Nephron progenitor cell (in vitro differentiated cells): ENCODE measurements around the gene FYN.
A peak's percentile ranks its signal among the peaks of the same experiment; 100 is the strongest.

ENCODE experiments used
- DNase-seq: peaks from one replicate; pipeline ENCODE4 v3.0.0; 2021
- H3K27ac Mint-ChIP-seq: 2 replicates; pipeline ENCODE4 v1.8.0; 2021; ENCODE audit warnings: mild to moderate bottlenecking, moderate library complexity, mixed read lengths
- H3K27me3 Mint-ChIP-seq: 2 replicates; pipeline ENCODE4 v1.8.0; 2021; ENCODE audit warnings: mild to moderate bottlenecking, low read depth, mixed read lengths; ENCODE audit not compliant: poor library complexity
- H3K36me3 Mint-ChIP-seq: 2 replicates; pipeline ENCODE4 v1.8.0; 2021; ENCODE audit warnings: low read depth, mixed read lengths
- H3K4me1 Mint-ChIP-seq: 2 replicates; pipeline ENCODE4 v1.8.0; 2021; ENCODE audit warnings: mixed read lengths
- H3K4me3 Mint-ChIP-seq: 2 replicates; pipeline ENCODE4 v1.8.0; 2021; ENCODE audit warnings: mild to moderate bottlenecking, moderate library complexity, mixed read lengths
- H3K9me3 Mint-ChIP-seq: 2 replicates; pipeline ENCODE4 v1.8.0; 2021; ENCODE audit warnings: mild to moderate bottlenecking, moderate library complexity, mixed read lengths
- TF ChIP-seq, protein P1 (sequence below): fragments of 200-600 bp; sonication (generic); IDR thresholded peaks from 2 replicates; pipeline ENCODE4 v1.5.0; 2021; ENCODE audit warnings: antibody characterized with exemption

Gene FYN

GRCh38 chr6:111864138-111865048 lies 8.9 kb downstream of the FYN start:
- Mint-ChIP-seq H3K27me3 (no peaks in the 10 kb centered on the region), H3K9me3 (no peaks in the 10 kb centered on the region), H3K4me1 (peaks cover 79% of the 10 kb centered on the region), H3K27ac (no peak overlapping the region), H3K4me3 (no peak overlapping the region), H3K36me3 (peaks cover 24% of the 10 kb centered on the region)
- TF ChIP-seq, protein P1, sequence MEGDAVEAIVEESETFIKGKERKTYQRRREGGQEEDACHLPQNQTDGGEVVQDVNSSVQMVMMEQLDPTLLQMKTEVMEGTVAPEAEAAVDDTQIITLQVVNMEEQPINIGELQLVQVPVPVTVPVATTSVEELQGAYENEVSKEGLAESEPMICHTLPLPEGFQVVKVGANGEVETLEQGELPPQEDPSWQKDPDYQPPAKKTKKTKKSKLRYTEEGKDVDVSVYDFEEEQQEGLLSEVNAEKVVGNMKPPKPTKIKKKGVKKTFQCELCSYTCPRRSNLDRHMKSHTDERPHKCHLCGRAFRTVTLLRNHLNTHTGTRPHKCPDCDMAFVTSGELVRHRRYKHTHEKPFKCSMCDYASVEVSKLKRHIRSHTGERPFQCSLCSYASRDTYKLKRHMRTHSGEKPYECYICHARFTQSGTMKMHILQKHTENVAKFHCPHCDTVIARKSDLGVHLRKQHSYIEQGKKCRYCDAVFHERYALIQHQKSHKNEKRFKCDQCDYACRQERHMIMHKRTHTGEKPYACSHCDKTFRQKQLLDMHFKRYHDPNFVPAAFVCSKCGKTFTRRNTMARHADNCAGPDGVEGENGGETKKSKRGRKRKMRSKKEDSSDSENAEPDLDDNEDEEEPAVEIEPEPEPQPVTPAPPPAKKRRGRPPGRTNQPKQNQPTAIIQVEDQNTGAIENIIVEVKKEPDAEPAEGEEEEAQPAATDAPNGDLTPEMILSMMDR: no peak
- no peak for DNase-seq

GRCh38 chr6:111862741-111863140 lies 10.5 kb downstream of the FYN start:
- no peak for DNase-seq
- peaks cover 29% of the 10 kb centered on the region for H3K36me3 Mint-ChIP-seq
- no peaks in the 10 kb centered on the region for H3K9me3 Mint-ChIP-seq
- TF ChIP-seq, protein P1: no peak
- no peaks in the 10 kb centered on the region for H3K27me3 Mint-ChIP-seq
- H3K4me1 Mint-ChIP-seq: peaks cover 77% of the 10 kb centered on the region
- H3K4me3 Mint-ChIP-seq: no peak overlapping the region
- peak overlapping the region; percentile 46 for H3K27ac Mint-ChIP-seq

- no peaks in the 10 kb centered on the region for H3K9me3 Mint-ChIP-seq
- DNase-seq: no peak
- TF ChIP-seq, protein P1: no peak
- no peak overlapping the region for H3K4me3 Mint-ChIP-seq
- no peaks in the 10 kb centered on the region for H3K27me3 Mint-ChIP-seq
- H3K36me3 Mint-ChIP-seq: peaks cover 25% of the 10 kb centered on the region
- H3K4me1 Mint-ChIP-seq: peaks cover 72% of the 10 kb centered on the region
- no peak overlapping the region for H3K27ac Mint-ChIP-seq
Measured at GRCh38 chr6:111862314-111862713, 10.9 kb downstream of the FYN start.

- H3K36me3 Mint-ChIP-seq: peaks cover 25% of the 10 kb centered on the region
- H3K9me3 Mint-ChIP-seq: no peaks in the 10 kb centered on the region
- H3K4me1 Mint-ChIP-seq: peaks cover 65% of the 10 kb centered on the region
- TF ChIP-seq, protein P1: no peak
- H3K4me3 Mint-ChIP-seq: no peak overlapping the region
- no peak for DNase-seq
- H3K27me3 Mint-ChIP-seq: no peaks in the 10 kb centered on the region
- no peak overlapping the region for H3K27ac Mint-ChIP-seq
Measured at GRCh38 chr6:111861431-111861885, 11.8 kb downstream of the FYN start.

GRCh38 chr6:111858347-111858746 lies 14.9 kb downstream of the FYN start:
- peaks cover 21% of the 10 kb centered on the region for H3K36me3 Mint-ChIP-seq
- DNase-seq: no peak
- H3K27ac Mint-ChIP-seq: peak overlapping the region; percentile 17
- no peak overlapping the region for H3K4me3 Mint-ChIP-seq
- H3K9me3 Mint-ChIP-seq: no peaks in the 10 kb centered on the region
- TF ChIP-seq, protein P1: no peak
- no peaks in the 10 kb centered on the region for H3K27me3 Mint-ChIP-seq
- H3K4me1 Mint-ChIP-seq: peaks cover 38% of the 10 kb centered on the region
